T-helper 1 cell (primary cell): Measurements from ENCODE around the gene SNRPA.
A peak's percentile ranks its signal among the peaks of the same experiment; 100 is the strongest.

Experiments
- DNase-seq, 5 donors: peaks; one replicate each; pipeline ENCODE4 v3.0.0-alpha.2; 2012 to 2020
- total RNA-seq, 4 donors: gene quantifications; one replicate each; lab custom pipeline; 2026; lab: John Stamatoyannopoulos, UW

Gene SNRPA
- total RNA-seq: 33.5 to 52.4 (median 42.7) reads per million in 4 donors

GRCh38 chr19:40750874-40751537, at the start of gene SNRPA:
TSS of gene SNRPA (plus strand) at chr19:40751203. CDS start at chr19:40751409, 206 bp downstream.
- DNase-seq: peak; percentile 90 to 97 (median 94)

- no peak for DNase-seq
These were observed 49.2 kb upstream of the SNRPA start for GRCh38 chr19:40701758-40702157.

GRCh38 chr19:40702337-40703012, 48.5 kb upstream of the SNRPA start:
- DNase-seq: no peak

GRCh38 chr19:40703029-40703755, 47.8 kb upstream of the SNRPA start:
- no peak for DNase-seq

GRCh38 chr19:40704491-40705361, 46.3 kb upstream of the SNRPA start:
- DNase-seq: no peak

- DNase-seq: no peak
These were observed 45.7 kb upstream of the SNRPA start for GRCh38 chr19:40705362-40705651.

GRCh38 chr19:40705950-40706619, 44.9 kb upstream of the SNRPA start:
- no peak for DNase-seq

GRCh38 chr19:40707615-40708014, 43.4 kb upstream of the SNRPA start:
- DNase-seq: no peak

GRCh38 chr19:40709817-40710216, 41.2 kb upstream of the SNRPA start:
- DNase-seq: no peak

- no peak for DNase-seq
These were observed 37.1 kb upstream of the SNRPA start for GRCh38 chr19:40713939-40714338.

- DNase-seq: peak; percentile 87 to 91 (median 90)
These were observed 36.3 kb upstream of the SNRPA start for GRCh38 chr19:40714441-40715299.

- peak in 4 of 5 donors; percentile 19 to 45 (median 41) for DNase-seq
These were observed 34.9 kb upstream of the SNRPA start for GRCh38 chr19:40716031-40716481.

- peak; percentile 97 to 100 (median 99) for DNase-seq
These were observed 34.3 kb upstream of the SNRPA start, which contains the start of the genes COQ8B and ITPKC for GRCh38 chr19:40716482-40717324. TSS of gene COQ8B (minus strand) at chr19:40716886. CDS start at chr19:40714632, 2,254 bp downstream. TSS of gene ITPKC (plus strand) at chr19:40717112. CDS start at chr19:40717136, 24 bp downstream.

- DNase-seq: no peak
These were observed 33.6 kb upstream of the SNRPA start for GRCh38 chr19:40717325-40717879.

GRCh38 chr19:40717880-40718773, 32.9 kb upstream of the SNRPA start:
- DNase-seq: no peak

GRCh38 chr19:40718774-40719391, 32.1 kb upstream of the SNRPA start:
- DNase-seq: no peak

GRCh38 chr19:40719414-40719894, 31.5 kb upstream of the SNRPA start:
- no peak for DNase-seq

GRCh38 chr19:40721140-40721486, 29.9 kb upstream of the SNRPA start:
- DNase-seq: no peak
